ENCODE measurements around the gene FBXO24. TPM values are rescaled to one million over a fixed set of nuclear protein-coding genes. Genes with fewer than 3 reads are reported as not detected.

FBXO24 gene
- total RNA-seq, 1 experiment from 2014 or later, result 0.78 TPM

- in situ Hi-C loops (cut with HindIII; ENCODE audit: low sequenced_read_pairs), result no loop called here
- no peak for DNase-seq (ENCODE audit: low spot score)
These were observed 54.7 kb downstream of the FBXO24 start for GRCh38 chr7:100640517-100641440.

DNA sequence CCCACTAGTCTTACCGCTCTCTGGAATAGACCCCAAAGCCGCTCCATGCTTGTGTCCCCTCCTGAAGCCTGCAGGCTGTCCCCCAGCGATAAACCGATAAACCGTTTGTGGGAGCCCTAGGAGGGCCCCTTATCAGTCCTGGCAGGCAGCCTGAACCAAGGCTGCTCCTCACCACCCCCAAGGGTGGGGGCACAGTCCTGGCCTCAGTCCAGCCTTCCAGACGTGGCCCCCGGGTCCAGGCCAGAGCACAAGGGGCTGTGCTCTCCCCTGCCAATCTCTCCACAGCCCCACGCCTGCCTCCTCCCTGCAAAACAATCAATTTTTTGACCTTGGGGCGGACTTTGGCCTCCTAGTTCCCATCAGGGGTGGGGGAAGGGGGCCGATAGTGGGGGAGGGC lies 55.3 kb downstream of the FBXO24 start, which contains the start of gene TFR2:
Gene TFR2, minus strand, starts transcription at position 90 of the 397 bp plus-strand sequence. Its CDS starts 43 bp downstream, at position 47.
- DNase-seq (ENCODE audit: low spot score), result no peak
- in situ Hi-C loops (cut with HindIII; ENCODE audit: low sequenced_read_pairs), result no loop called here

DNA sequence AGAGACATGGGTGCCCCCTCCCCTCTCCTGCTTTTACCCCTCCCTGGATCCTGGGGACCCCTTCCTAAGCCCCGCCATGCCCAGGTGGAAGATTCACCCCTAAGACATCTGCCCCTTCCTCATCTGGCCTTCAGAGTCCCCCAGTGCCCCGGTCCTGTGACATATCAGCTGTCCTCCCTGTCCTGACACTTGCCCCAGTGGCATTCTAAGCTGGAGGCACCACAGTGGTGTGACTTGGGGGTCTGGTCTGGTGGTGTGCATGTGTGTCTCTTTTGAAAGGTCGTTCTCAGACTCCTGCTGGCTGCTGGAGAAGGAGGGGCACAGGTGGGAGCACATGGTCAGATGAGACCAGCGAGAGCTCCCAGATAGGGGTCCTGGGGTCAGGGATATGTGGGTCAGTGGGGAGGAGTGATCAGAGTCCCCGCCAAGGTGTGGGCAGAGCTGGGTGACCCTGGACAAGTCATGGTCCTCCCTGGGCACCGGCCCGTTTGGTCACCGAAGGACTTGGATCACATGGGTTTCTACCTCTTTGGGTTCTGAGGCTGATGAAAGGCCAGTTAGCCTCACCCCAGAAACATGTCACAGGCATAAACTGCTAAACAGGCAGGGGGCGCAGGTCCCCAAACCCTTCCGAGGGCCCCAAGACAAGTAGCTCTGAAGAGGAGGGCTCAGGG lies 55.9 kb downstream of the FBXO24 start:
- in situ Hi-C loops (cut with HindIII; ENCODE audit: low sequenced_read_pairs), result no loop called here

GRCh38 chr7:100642534-100642907 lies 56.4 kb downstream of the FBXO24 start:
- DNase-seq (ENCODE audit: low spot score), result no peak
- in situ Hi-C loops (cut with HindIII; ENCODE audit: low sequenced_read_pairs), result no loop called here

More for the DNA sequence above, 55.9 kb downstream of the FBXO24 start:
- no peak for DNase-seq (ENCODE audit: low spot score)

DNA sequence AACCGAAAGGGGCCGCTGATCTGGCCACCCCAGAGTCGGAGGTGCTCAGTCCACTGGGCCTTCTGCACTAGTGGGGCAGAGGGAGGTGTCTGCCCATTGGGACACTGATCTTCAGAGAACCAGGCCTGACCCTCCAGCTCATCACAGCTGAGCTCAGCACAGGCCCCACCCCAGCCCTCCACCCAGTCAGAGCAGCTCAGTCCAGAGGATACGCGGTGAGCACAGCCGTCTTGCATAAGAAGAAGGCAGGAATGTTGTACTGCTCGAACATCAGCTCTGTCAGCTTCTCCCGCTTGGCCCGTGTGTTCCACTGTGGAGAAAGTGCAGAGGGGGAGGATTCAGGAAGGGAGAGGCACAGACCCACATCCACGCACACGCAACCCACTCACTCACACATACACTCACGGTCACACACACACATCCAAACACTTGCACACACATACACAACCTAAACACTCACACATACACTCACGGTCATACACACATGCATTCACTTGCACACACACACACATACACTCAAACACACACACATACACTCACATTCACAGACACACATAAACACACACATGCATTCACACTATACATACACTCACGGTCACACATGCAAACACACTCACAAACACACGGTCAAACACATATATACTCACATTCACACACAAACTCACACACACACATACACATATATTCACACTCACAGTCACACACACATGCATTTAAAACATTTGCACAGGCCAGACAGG lies 63.9 kb downstream of the FBXO24 start:
- DNase-seq (ENCODE audit: low spot score), result no peak
- in situ Hi-C loops (cut with HindIII; ENCODE audit: low sequenced_read_pairs), result no loop called here

Other genes starting within 250 kb of the FBXO24 start
- 14.7 and 21.5 TPM in 2 replicates for gene PILRB, start 228.2 kb upstream of the FBXO24 start, total RNA-seq (2014; rRNA removed; shearing (Covaris generic))
- gene PILRA, start 212.8 kb upstream of the FBXO24 start, total RNA-seq (2014; rRNA removed; shearing (Covaris generic)), result 1.6 TPM in 1 of 2 replicates, not detected in the other
- 0.54 and 0.62 TPM in 2 replicates for gene ZCWPW1, start 157.6 kb upstream of the FBXO24 start, total RNA-seq (2014; rRNA removed; shearing (Covaris generic))
- 42.5 and 57.7 TPM in 2 replicates for gene MEPCE, start 156.5 kb upstream of the FBXO24 start, total RNA-seq (2014; rRNA removed; shearing (Covaris generic))
- gene PPP1R35, start 149.8 kb upstream of the FBXO24 start, total RNA-seq (2014; rRNA removed; shearing (Covaris generic)), result 56.1 and 59.4 TPM in 2 replicates
- gene SPACDR, start 122.1 kb upstream of the FBXO24 start, total RNA-seq (2014; rRNA removed; shearing (Covaris generic)), result not detected in 2 replicates
- 80.1 and 118 TPM in 2 replicates for gene TSC22D4, start 107.1 kb upstream of the FBXO24 start, total RNA-seq (2014; rRNA removed; shearing (Covaris generic))
- gene NYAP1, start 102.4 kb upstream of the FBXO24 start, total RNA-seq (2014; rRNA removed; shearing (Covaris generic)), result 17.3 and 23.0 TPM in 2 replicates
- 42.3 and 47.0 TPM in 2 replicates for gene AGFG2, start 47.1 kb upstream of the FBXO24 start, total RNA-seq (2014; rRNA removed; shearing (Covaris generic))
- not detected in 2 replicates for gene SAP25, start 12.4 kb upstream of the FBXO24 start, total RNA-seq (2014; rRNA removed; shearing (Covaris generic))
- gene LRCH4, start 199 bp upstream of the FBXO24 start, total RNA-seq (2014; rRNA removed; shearing (Covaris generic)), result 6.5 and 12.1 TPM in 2 replicates
- gene PCOLCE, start 16.0 kb downstream of the FBXO24 start, total RNA-seq (2014; rRNA removed; shearing (Covaris generic)), result 72.9 and 82.8 TPM in 2 replicates
- gene MOSPD3, start 26.2 kb downstream of the FBXO24 start, total RNA-seq (2014; rRNA removed; shearing (Covaris generic)), result 12.9 and 52.9 TPM in 2 replicates
- gene TFR2, start 55.2 kb downstream of the FBXO24 start, total RNA-seq (2014; rRNA removed; shearing (Covaris generic)), result 1.1 and 1.7 TPM in 2 replicates
- gene ACTL6B, start 70.1 kb downstream of the FBXO24 start, total RNA-seq (2014; rRNA removed; shearing (Covaris generic)), result 0.14 TPM in 1 of 2 replicates, not detected in the other
- gene GNB2, start 87.4 kb downstream of the FBXO24 start, total RNA-seq (2014; rRNA removed; shearing (Covaris generic)), result 232 and 241 TPM in 2 replicates
- gene GIGYF1, start 107.9 kb downstream of the FBXO24 start, total RNA-seq (2014; rRNA removed; shearing (Covaris generic)), result 20.6 and 28.1 TPM in 2 replicates
- gene POP7, start 119.8 kb downstream of the FBXO24 start, total RNA-seq (2014; rRNA removed; shearing (Covaris generic)), result 116 and 136 TPM in 2 replicates
- gene EPO, start 134.1 kb downstream of the FBXO24 start, total RNA-seq (2014; rRNA removed; shearing (Covaris generic)), result not detected in 2 replicates
- not detected in 2 replicates for gene ZAN, start 147.3 kb downstream of the FBXO24 start, total RNA-seq (2014; rRNA removed; shearing (Covaris generic))
- 86.6 and 107 TPM in 2 replicates for gene EPHB4, start 241.2 kb downstream of the FBXO24 start, total RNA-seq (2014; rRNA removed; shearing (Covaris generic))